ENCODE data around the gene CLNK. TPM values are rescaled to one million over a fixed set of nuclear protein-coding genes. Genes with fewer than 3 reads are reported as not detected.

CLNK gene
- total RNA-seq, 2 donors from 2014 or later, result not detected

GRCh38 chr4:10701702-10702460 is 17.3 kb upstream of the CLNK start:
- no peak overlapping the region for H3K27ac ChIP-seq (ENCODE audit: low read depth, low read length)
- H3K9ac ChIP-seq (ENCODE audit: extremely low read depth, low read length, poor library complexity, severe bottlenecking), result no peak overlapping the region
- H3K4me3 ChIP-seq (ENCODE audit: low read length), result no peak overlapping the region
- TF ChIP-seq, protein P1, sequence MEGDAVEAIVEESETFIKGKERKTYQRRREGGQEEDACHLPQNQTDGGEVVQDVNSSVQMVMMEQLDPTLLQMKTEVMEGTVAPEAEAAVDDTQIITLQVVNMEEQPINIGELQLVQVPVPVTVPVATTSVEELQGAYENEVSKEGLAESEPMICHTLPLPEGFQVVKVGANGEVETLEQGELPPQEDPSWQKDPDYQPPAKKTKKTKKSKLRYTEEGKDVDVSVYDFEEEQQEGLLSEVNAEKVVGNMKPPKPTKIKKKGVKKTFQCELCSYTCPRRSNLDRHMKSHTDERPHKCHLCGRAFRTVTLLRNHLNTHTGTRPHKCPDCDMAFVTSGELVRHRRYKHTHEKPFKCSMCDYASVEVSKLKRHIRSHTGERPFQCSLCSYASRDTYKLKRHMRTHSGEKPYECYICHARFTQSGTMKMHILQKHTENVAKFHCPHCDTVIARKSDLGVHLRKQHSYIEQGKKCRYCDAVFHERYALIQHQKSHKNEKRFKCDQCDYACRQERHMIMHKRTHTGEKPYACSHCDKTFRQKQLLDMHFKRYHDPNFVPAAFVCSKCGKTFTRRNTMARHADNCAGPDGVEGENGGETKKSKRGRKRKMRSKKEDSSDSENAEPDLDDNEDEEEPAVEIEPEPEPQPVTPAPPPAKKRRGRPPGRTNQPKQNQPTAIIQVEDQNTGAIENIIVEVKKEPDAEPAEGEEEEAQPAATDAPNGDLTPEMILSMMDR (conservative IDR thresholded peaks at IDR 0.05), result no peak
- no peaks in the 10 kb centered on the region for H3K4me1 ChIP-seq (ENCODE audit: control insufficient read depth, insufficient read depth, low read length)
- H3K27me3 ChIP-seq (ENCODE audit: control insufficient read depth, insufficient read depth, low read length, poor library complexity, severe bottlenecking), result no peaks in the 10 kb centered on the region
- H3K4me1 Mint-ChIP-seq, result peaks cover 5% of the 10 kb centered on the region
- H3K36me3 ChIP-seq (ENCODE audit: control insufficient read depth, insufficient read depth, low read length), result no peaks in the 10 kb centered on the region
- DNase-seq, result no peak
- no peak overlapping the region for H3K27ac Mint-ChIP-seq
- H3K9me3 Mint-ChIP-seq, result no peaks in the 10 kb centered on the region
- H3K36me3 Mint-ChIP-seq (ENCODE audit: low read depth), result no peaks in the 10 kb centered on the region
- no peaks in the 10 kb centered on the region for H3K27me3 Mint-ChIP-seq (ENCODE audit: insufficient read depth)
- no peaks in the 10 kb centered on the region for H3K9me3 ChIP-seq (ENCODE audit: control insufficient read depth, low read length)
- WGBS, 2 experiments (ENCODE audit: insufficient coverage in 1 of 2, insufficient read length in 1 of 2), result 90 to 93% methylated on average over 6 to 7 of the region's 7 CpGs
- H3K4me3 Mint-ChIP-seq, result no peak overlapping the region

- Mint-ChIP-seq H3K27me3 (ENCODE audit: insufficient read depth) (no peaks in the 10 kb centered on the region), H3K27ac (no peak overlapping the region), H3K4me1 (peaks cover 5% of the 10 kb centered on the region), H3K9me3 (no peaks in the 10 kb centered on the region), H3K36me3 (ENCODE audit: low read depth) (no peaks in the 10 kb centered on the region), H3K4me3 (no peak overlapping the region)
- no peaks in the 10 kb centered on the region for H3K9me3 ChIP-seq (ENCODE audit: control insufficient read depth, low read length)
- no peak overlapping the region for H3K4me3 ChIP-seq (ENCODE audit: low read length)
- DNase-seq, result no peak
- no peak overlapping the region for H3K27ac ChIP-seq (ENCODE audit: low read depth, low read length)
- H3K4me1 ChIP-seq (ENCODE audit: control insufficient read depth, insufficient read depth, low read length), result no peaks in the 10 kb centered on the region
- TF ChIP-seq, protein P1 (conservative IDR thresholded peaks at IDR 0.05), result no peak
- no peaks in the 10 kb centered on the region for H3K36me3 ChIP-seq (ENCODE audit: control insufficient read depth, insufficient read depth, low read length)
- H3K27me3 ChIP-seq (ENCODE audit: control insufficient read depth, insufficient read depth, low read length, poor library complexity, severe bottlenecking), result no peaks in the 10 kb centered on the region
- H3K9ac ChIP-seq (ENCODE audit: extremely low read depth, low read length, poor library complexity, severe bottlenecking), result no peak overlapping the region
- 76 to 85% methylated on average over 3 of the region's 3 CpGs for WGBS, 2 experiments (ENCODE audit: insufficient coverage in 1 of 2, insufficient read length in 1 of 2)
Observed at GRCh38 chr4:10701161-10701560, 16.6 kb upstream of the CLNK start.

DNA sequence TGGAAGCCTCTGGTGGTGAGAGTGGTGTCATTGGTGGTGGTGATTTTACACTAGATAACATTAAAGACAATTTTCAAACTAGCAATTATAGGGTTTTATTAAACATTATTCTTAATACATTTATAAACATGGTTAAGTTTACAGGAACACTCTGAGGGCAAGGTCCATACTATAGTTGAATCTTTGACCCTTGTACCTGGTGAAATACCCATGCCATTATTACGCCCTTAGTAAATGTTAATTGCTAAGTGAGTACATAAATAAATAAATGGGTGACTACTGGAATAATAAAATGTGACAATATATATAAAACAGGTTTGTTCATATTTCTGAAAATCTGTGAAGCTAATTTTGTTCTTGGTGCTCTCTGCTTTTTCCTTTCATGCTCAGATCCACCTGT is 13.6 kb upstream of the CLNK start:
- no peak for DNase-seq
- 88% methylated on average over 1 of the region's 1 CpG; no CpG with 5 or more reads in 1 of the 2 experiments for WGBS, 2 experiments (ENCODE audit: insufficient coverage in 1 of 2, insufficient read length in 1 of 2)
- no peaks in the 10 kb centered on the region for H3K9me3 ChIP-seq (ENCODE audit: control insufficient read depth, low read length)
- Mint-ChIP-seq H3K27me3 (ENCODE audit: insufficient read depth) (no peaks in the 10 kb centered on the region), H3K4me1 (no peaks in the 10 kb centered on the region), H3K4me3 (no peak overlapping the region), H3K9me3 (no peaks in the 10 kb centered on the region), H3K36me3 (ENCODE audit: low read depth) (no peaks in the 10 kb centered on the region), H3K27ac (no peak overlapping the region)
- no peak overlapping the region for H3K27ac ChIP-seq (ENCODE audit: low read depth, low read length)
- no peaks in the 10 kb centered on the region for H3K4me1 ChIP-seq (ENCODE audit: control insufficient read depth, insufficient read depth, low read length)
- no peak overlapping the region for H3K9ac ChIP-seq (ENCODE audit: extremely low read depth, low read length, poor library complexity, severe bottlenecking)
- H3K27me3 ChIP-seq (ENCODE audit: control insufficient read depth, insufficient read depth, low read length, poor library complexity, severe bottlenecking), result no peaks in the 10 kb centered on the region
- TF ChIP-seq, protein P1 (conservative IDR thresholded peaks at IDR 0.05), result no peak
- no peak overlapping the region for H3K4me3 ChIP-seq (ENCODE audit: low read length)
- H3K36me3 ChIP-seq (ENCODE audit: control insufficient read depth, insufficient read depth, low read length), result no peaks in the 10 kb centered on the region
